ENCODE measurements around the gene TMEM11.
A peak's percentile ranks its signal among the peaks of the same experiment; 100 is the strongest.
"Not testable (repeated sequence)": the region's sequence is repeated elsewhere in the genome, so short reads cannot be mapped to it uniquely, and the experiment has no call there.

Gene TMEM11

GRCh38 chr17:21240369-21241055 lies 26.6 kb upstream of the TMEM11 start:
- no peak overlapping the region for H3K4me3 ChIP-seq (ENCODE audit: low read length)
- H3K27ac ChIP-seq (ENCODE audit: low read depth, low read length), result peak overlapping the region; percentile 65
- H3K9me3 ChIP-seq (ENCODE audit: insufficient read depth, low read depth, low read length), result no peaks in the 10 kb centered on the region
- peaks cover 17% of the 10 kb centered on the region for H3K4me1 ChIP-seq (ENCODE audit: insufficient read depth, low read length)
- H3K27me3 ChIP-seq (ENCODE audit: insufficient read depth, low read length), result no peaks in the 10 kb centered on the region
- WGBS, result 54% methylated on average over 24 of the region's 25 CpGs
- H3K36me3 ChIP-seq (ENCODE audit: insufficient read depth, low read length), result no peaks in the 10 kb centered on the region
- peak overlapping the region; percentile 41 for H3K9ac ChIP-seq (ENCODE audit: low read depth, low read length)

- 56% methylated on average over 12 of the region's 12 CpGs for WGBS
- H3K4me3 ChIP-seq (ENCODE audit: low read length), result no peak overlapping the region
- H3K27ac ChIP-seq (ENCODE audit: low read depth, low read length), result peak overlapping the region; percentile 65
- no peaks in the 10 kb centered on the region for H3K9me3 ChIP-seq (ENCODE audit: insufficient read depth, low read depth, low read length)
- peaks cover 17% of the 10 kb centered on the region for H3K4me1 ChIP-seq (ENCODE audit: insufficient read depth, low read length)
- H3K9ac ChIP-seq (ENCODE audit: low read depth, low read length), result peak overlapping the region; percentile 41
- no peaks in the 10 kb centered on the region for H3K36me3 ChIP-seq (ENCODE audit: insufficient read depth, low read length)
- no peaks in the 10 kb centered on the region for H3K27me3 ChIP-seq (ENCODE audit: insufficient read depth, low read length)
Observed at GRCh38 chr17:21239680-21240368, 25.9 kb upstream of the TMEM11 start.

- no peaks in the 10 kb centered on the region for H3K27me3 ChIP-seq (ENCODE audit: insufficient read depth, low read length)
- peaks cover 11% of the 10 kb centered on the region for H3K4me1 ChIP-seq (ENCODE audit: insufficient read depth, low read length)
- H3K9me3 ChIP-seq (ENCODE audit: insufficient read depth, low read depth, low read length), result no peaks in the 10 kb centered on the region
- no peak overlapping the region for H3K4me3 ChIP-seq (ENCODE audit: low read length)
- H3K9ac ChIP-seq (ENCODE audit: low read depth, low read length), result no peak overlapping the region
- H3K27ac ChIP-seq (ENCODE audit: low read depth, low read length), result no peak overlapping the region
- WGBS, result 88% methylated on average over 1 of the region's 1 CpG
- H3K36me3 ChIP-seq (ENCODE audit: insufficient read depth, low read length), result no peaks in the 10 kb centered on the region
Observed at GRCh38 chr17:21235921-21236320, 22.0 kb upstream of the TMEM11 start.

- no peak overlapping the region for H3K4me3 ChIP-seq (ENCODE audit: low read length)
- H3K27ac ChIP-seq (ENCODE audit: low read depth, low read length), result no peak overlapping the region
- 81% methylated on average over 7 of the region's 7 CpGs for WGBS
Observed at GRCh38 chr17:21233581-21234347, 19.8 kb upstream of the TMEM11 start.

GRCh38 chr17:21232033-21232749 lies 18.2 kb upstream of the TMEM11 start:
- 90% methylated on average over 4 of the region's 4 CpGs for WGBS
- Histone ChIP-seq H3K27me3 (ENCODE audit: insufficient read depth, low read length) (no peaks in the 10 kb centered on the region), H3K9ac (ENCODE audit: low read depth, low read length) (no peak overlapping the region)

More at GRCh38 chr17:21233581-21234347, 19.8 kb upstream of the TMEM11 start:
- no peaks in the 10 kb centered on the region for H3K36me3 ChIP-seq (ENCODE audit: insufficient read depth, low read length)
- no peak overlapping the region for H3K9ac ChIP-seq (ENCODE audit: low read depth, low read length)
- H3K4me1 ChIP-seq (ENCODE audit: insufficient read depth, low read length), result no peaks in the 10 kb centered on the region
- H3K27me3 ChIP-seq (ENCODE audit: insufficient read depth, low read length), result no peaks in the 10 kb centered on the region
- H3K9me3 ChIP-seq (ENCODE audit: insufficient read depth, low read depth, low read length), result no peaks in the 10 kb centered on the region

GRCh38 chr17:21231533-21231932 lies 17.6 kb upstream of the TMEM11 start:
- Histone ChIP-seq H3K27ac (ENCODE audit: low read depth, low read length) (no peak overlapping the region), H3K9ac (ENCODE audit: low read depth, low read length) (no peak overlapping the region), H3K9me3 (ENCODE audit: insufficient read depth, low read depth, low read length) (no peaks in the 10 kb centered on the region), H3K4me3 (ENCODE audit: low read length) (no peak overlapping the region), H3K4me1 (ENCODE audit: insufficient read depth, low read length) (no peaks in the 10 kb centered on the region), H3K36me3 (ENCODE audit: insufficient read depth, low read length) (no peaks in the 10 kb centered on the region), H3K27me3 (ENCODE audit: insufficient read depth, low read length) (no peaks in the 10 kb centered on the region)
- WGBS, result 81% methylated on average over 6 of the region's 6 CpGs

More at GRCh38 chr17:21232033-21232749, 18.2 kb upstream of the TMEM11 start:
- H3K36me3 ChIP-seq (ENCODE audit: insufficient read depth, low read length), result no peaks in the 10 kb centered on the region
- no peaks in the 10 kb centered on the region for H3K4me1 ChIP-seq (ENCODE audit: insufficient read depth, low read length)
- H3K9me3 ChIP-seq (ENCODE audit: insufficient read depth, low read depth, low read length), result no peaks in the 10 kb centered on the region
- no peak overlapping the region for H3K4me3 ChIP-seq (ENCODE audit: low read length)
- H3K27ac ChIP-seq (ENCODE audit: low read depth, low read length), result no peak overlapping the region

- H3K27me3 ChIP-seq (ENCODE audit: insufficient read depth, low read length), result no peaks in the 10 kb centered on the region
- H3K9ac ChIP-seq (ENCODE audit: low read depth, low read length), result no peak overlapping the region
- WGBS, result 91% methylated on average over 2 of the region's 2 CpGs
- no peak overlapping the region for H3K4me3 ChIP-seq (ENCODE audit: low read length)
- H3K9me3 ChIP-seq (ENCODE audit: insufficient read depth, low read depth, low read length), result no peaks in the 10 kb centered on the region
- H3K27ac ChIP-seq (ENCODE audit: low read depth, low read length), result no peak overlapping the region
- no peaks in the 10 kb centered on the region for H3K36me3 ChIP-seq (ENCODE audit: insufficient read depth, low read length)
- H3K4me1 ChIP-seq (ENCODE audit: insufficient read depth, low read length), result no peaks in the 10 kb centered on the region
Observed at GRCh38 chr17:21228845-21229244, 14.9 kb upstream of the TMEM11 start.

- Histone ChIP-seq H3K27me3 (ENCODE audit: insufficient read depth, low read length) (no peaks in the 10 kb centered on the region), H3K9me3 (ENCODE audit: insufficient read depth, low read depth, low read length) (no peaks in the 10 kb centered on the region), H3K4me3 (ENCODE audit: low read length) (no peak overlapping the region), H3K4me1 (ENCODE audit: insufficient read depth, low read length) (no peaks in the 10 kb centered on the region), H3K36me3 (ENCODE audit: insufficient read depth, low read length) (no peaks in the 10 kb centered on the region), H3K9ac (ENCODE audit: low read depth, low read length) (no peak overlapping the region), H3K27ac (ENCODE audit: low read depth, low read length) (no peak overlapping the region)
- WGBS, result 90% methylated on average over 4 of the region's 4 CpGs
Observed at GRCh38 chr17:21228111-21228510, 14.2 kb upstream of the TMEM11 start.

- WGBS, result 93% methylated on average over 11 of the region's 11 CpGs
- H3K4me3 ChIP-seq (ENCODE audit: low read length); H3K27me3 ChIP-seq (ENCODE audit: insufficient read depth, low read length); H3K36me3 ChIP-seq (ENCODE audit: insufficient read depth, low read length); H3K9me3 ChIP-seq (ENCODE audit: insufficient read depth, low read depth, low read length); H3K4me1 ChIP-seq (ENCODE audit: insufficient read depth, low read length); H3K9ac ChIP-seq (ENCODE audit: low read depth, low read length); H3K27ac ChIP-seq (ENCODE audit: low read depth, low read length): not testable (repeated sequence)
Observed at GRCh38 chr17:21227277-21227676, 13.3 kb upstream of the TMEM11 start.

GRCh38 chr17:21223086-21223485 lies 9.1 kb upstream of the TMEM11 start:
- no peaks in the 10 kb centered on the region for H3K9me3 ChIP-seq (ENCODE audit: insufficient read depth, low read depth, low read length)
- H3K27me3 ChIP-seq (ENCODE audit: insufficient read depth, low read length), result no peaks in the 10 kb centered on the region
- no peak overlapping the region for H3K4me3 ChIP-seq (ENCODE audit: low read length)
- no peak overlapping the region for H3K27ac ChIP-seq (ENCODE audit: low read depth, low read length)
- no peak overlapping the region for H3K9ac ChIP-seq (ENCODE audit: low read depth, low read length)
- 92% methylated on average over 6 of the region's 6 CpGs for WGBS
- no peaks in the 10 kb centered on the region for H3K4me1 ChIP-seq (ENCODE audit: insufficient read depth, low read length)
- H3K36me3 ChIP-seq (ENCODE audit: insufficient read depth, low read length), result no peaks in the 10 kb centered on the region
